HG02623 (cell line): ENCODE measurements around the gene DOK5.

Source experiments
- ATAC-seq: cut with Tn5 transposase; IDR thresholded peaks from one replicate; pipeline ENCODE4 v1.9.1; 2021; ENCODE audit warnings: moderate library complexity; ENCODE audit not compliant: unreplicated experiment

DOK5 gene

DNA sequence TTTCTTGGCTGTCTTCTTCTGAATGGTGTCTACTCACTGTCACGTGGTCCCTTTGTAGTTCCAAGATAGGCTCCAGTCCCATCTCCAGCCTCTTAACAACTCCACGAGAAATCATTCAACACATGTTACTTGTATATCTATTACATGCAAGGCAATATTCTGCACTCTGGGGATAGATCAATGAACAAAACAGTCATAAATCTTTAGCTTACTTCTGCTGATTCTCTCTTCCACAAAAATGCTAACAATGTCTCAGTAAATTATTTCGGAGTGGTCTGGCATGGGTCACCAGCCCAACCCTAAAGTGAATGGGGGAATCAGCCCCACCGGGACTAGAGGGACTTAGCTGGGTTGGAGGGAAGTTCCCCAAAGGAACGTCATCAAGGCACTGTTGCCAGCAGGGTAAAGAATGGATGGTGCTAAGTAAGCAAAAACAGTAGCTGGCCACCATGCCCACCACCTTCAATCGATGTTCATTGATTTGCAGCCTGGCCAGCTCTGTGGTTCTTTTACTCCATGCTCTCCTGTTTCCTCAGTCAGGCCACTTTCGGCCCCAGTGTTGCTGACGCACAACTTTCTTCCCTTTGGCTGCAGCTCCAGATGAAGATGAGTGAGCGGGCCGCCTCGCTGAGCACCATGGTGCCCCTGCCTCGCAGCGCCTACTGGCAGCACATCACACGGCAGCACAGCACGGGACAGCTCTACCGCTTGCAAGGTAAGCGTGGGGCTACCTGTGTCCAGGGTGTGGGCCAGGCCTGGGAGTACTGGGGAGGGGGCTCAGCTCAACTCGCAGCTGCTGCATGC, 167.7 kb downstream of the DOK5 start:
- no peak for ATAC-seq

DNA sequence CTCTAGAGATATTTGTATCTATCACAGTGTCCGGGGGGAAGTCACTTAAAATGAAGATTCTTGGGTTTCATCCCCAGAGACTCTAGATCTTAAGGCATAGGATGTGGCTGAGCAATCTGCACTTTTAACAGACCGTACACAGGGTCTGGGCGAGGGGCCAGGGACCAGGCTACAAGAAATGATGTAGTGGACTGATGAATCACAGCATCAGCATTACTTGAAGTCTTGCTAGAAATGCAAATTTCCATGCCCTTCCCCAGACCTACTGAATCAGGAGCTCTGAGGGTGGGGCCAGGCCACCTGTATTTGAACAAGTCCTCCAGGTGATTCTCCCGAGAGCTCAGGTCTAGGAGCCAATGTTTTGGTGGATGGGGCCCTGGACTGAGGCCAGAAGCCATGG, 168.4 kb downstream of the DOK5 start:
- ATAC-seq: no peak

DNA sequence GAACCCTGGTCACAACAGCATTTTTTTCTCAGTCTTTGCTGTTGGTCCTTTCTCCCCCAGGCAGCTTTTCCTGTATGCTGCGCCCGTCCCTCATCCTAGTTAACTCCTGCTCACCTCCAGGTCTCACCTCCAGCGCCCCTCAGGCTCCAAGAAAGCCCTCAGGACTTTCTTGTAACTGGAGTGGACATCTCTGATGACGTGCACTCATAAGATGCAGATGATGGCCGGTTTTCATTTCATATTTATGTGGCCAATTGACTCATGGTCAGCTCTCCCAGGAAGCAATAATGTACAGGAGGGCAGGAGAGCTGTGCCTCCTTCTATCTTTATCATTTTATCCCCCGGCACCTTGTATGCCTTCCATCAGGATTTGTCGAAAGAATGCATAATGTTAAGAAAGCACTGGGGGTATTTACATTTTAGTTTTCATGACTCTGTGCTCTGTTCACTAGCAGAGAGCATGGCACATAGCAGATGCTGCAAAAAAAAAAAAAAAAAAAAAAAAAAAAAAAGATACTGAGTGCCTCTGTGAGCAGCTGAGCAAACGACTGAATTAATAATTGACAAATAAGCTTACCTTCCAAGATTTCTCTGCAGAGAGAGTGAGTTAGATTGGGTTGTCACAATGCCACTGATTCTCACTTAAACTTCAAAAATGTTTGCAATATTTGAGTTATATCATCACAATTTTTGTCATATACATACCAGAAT, 170.2 kb downstream of the DOK5 start:
- no peak for ATAC-seq

DNA sequence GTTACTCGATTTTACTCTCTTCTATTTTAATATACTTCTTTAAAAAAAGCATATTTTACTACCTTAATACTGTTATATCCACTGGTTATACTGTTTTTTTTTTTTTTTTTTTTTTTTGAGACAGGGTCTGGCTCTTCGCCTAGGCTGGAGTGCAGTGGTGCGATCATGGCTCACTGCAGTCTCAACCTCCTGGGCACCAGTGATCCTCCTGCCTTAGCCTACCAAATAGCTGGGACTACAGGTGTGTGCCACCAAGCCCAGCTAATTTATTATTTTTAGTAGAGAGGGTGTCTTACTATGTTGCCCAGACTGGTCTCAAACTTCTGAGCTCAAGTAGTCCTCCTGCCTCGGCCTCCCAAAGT, 170.7 kb downstream of the DOK5 start:
- ATAC-seq: no peak

DNA sequence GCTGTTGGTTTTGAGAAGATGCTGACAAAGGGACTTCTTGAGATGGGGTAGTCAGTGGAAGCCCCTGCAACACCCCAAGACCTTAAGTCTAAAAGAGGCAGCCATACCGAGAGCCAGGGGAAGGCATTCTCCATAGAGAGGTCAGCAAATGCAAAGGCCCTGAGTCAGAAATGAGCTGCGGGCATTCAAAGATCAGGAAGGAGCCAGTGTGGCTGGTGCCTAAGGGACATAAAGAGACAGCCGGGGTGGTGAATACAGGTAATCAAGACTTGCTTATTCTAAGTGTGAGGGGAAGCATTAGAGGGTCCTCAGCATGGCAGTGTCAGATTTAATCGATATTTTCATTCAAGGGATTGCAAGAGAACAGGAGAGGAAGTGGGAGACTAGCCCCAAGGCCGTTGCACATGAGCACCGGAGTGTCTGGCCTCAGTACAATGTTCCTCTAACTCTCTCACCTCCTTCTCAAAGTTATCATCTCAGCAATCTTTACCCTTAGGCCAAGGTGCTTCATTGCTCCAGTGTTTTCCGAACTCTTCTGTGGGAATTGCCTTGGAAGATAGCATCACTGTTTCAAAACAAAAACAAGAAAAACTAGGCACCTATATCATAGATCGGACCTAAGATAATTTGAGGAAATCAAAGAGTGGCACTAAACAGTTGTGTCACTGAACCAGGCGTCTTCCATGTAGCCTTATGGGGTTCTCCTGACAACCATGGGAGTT, 173.2 kb downstream of the DOK5 start:
- no peak for ATAC-seq

DNA sequence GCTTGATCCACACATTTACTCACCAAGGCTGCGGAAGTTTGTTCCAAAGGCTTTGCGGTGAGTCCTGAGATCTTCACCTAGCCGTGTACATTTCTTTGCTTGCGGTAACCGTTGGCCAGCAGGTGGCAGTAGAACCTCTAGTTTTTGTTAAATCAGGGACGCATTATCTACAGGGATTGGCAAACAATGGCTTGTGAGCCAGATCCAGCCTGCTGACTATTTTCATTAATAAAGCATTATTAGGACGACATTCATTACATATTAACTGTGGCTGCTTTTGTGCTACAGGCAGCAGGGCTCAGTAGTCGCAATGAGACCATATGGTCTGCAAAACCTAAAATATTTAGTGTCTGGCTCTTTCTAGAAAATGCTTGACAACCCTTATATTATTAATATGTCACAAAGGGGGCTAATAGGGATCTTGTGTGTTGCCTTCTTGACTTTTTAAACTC, 174.1 kb downstream of the DOK5 start:
- no peak for ATAC-seq

DNA sequence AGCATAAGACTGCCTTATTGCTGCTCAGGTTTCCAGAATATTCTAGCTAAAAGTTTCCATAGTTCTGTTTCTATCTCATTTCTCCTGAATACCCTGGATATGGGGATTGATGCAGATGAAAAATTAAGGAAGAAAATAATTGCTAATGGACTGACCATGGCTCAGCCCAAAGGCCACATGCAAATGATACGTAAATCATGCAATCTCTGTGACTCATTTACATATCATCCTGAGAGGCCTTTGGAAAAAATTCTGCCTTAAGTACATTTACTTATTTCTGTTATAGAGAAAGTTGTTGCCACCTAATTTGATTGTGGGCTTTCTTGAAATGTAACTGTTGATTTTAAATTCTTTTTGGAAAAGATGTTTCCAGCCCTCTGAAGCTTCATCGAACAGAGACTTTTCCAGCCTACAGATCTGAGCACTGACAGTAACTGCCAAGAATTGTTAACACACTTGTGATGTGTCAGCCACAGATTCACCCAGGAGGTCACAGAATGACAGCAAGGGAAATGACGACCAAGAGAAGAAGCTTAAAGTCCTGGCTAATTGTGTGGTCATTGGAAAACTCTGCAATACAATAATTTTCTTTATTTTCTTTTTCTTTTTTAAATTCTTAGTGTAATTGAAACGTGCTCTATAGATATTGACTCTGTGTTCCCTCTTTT, 174.8 kb downstream of the DOK5 start:
- ATAC-seq: no peak

DNA sequence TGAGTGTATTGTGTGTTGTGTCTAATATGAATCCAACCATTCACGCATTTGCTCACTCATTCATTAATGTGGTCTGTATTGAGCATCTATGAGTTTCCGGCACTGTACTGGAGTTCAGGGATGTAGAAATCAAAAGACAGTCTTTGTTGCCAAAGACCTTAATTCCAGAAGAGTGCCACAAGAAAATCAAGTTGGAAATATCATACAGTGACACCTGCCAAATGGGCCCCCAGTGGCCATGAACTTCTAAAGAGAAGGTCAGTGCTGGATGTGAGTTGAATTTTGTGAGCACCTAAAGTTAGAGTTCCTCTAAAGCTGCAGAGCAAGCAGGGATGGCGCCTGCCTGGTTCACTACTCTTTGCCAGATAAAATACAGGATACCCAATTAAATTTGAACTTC, 175.9 kb downstream of the DOK5 start:
- no peak for ATAC-seq

DNA sequence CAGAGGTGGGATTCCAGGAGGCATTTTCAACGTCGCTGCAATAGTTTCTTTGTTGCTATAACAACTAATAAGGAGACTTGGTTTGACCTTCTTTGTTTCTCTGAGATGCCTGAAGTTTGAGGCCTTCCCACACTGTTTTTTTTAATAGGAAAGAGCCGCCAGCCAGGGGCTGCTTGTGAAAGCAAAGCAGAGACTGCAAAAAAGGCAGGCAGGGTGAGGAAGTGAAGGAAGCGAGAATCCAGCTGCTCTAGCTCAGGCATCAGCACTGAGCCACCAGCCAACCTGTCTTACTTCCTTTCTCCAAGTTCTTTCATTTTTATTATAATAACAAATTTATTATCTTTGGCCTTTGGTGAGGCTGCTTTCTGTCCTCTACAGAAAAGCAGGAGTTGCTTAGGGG, 179.1 kb downstream of the DOK5 start:
- no peak for ATAC-seq

DNA sequence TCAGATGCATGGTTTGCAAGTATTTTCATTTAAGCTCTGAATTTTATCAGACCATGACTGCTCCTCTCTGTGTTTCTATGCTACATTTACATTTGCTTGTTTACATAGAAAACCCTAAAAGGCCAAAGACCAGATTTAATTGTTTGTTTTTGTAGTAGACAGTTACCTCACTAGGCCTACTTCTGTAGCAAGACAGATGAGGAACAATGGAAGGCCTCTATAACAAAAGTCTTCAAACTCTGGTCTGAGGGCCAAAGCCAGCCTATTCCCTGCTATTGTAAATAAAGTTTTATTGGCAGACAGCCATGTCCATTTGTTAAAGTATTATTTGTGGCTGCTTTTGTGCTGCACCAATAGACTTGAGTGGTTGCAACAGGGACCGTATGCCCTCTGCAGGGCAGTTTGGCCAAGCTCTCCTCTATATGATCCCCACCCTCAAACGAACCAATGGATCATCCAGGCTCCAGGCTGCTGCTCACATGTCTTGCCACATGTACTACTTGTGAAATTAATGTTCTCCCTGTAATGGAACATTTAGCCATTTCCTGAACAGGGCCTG, 182.0 kb downstream of the DOK5 start:
- no peak for ATAC-seq

DNA sequence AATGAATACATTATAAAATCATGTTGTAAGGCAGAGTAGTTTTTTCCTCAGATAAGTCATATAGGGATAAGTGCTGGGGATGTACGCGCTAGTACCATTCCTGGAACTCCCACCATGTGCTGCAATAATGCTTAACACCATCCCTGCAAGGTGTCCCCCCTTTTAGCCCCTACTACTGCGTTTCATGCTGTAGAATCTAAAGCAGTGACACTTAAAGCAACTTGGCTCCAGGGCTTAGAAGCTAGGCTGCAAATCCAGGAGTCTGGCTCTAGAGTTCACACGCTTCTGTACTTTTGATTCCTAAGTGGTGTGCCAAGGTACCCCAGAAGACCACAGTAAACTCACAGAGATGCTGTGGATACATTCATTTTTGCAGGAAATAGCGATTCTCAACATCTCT, 183.1 kb downstream of the DOK5 start:
- ATAC-seq: no peak

DNA sequence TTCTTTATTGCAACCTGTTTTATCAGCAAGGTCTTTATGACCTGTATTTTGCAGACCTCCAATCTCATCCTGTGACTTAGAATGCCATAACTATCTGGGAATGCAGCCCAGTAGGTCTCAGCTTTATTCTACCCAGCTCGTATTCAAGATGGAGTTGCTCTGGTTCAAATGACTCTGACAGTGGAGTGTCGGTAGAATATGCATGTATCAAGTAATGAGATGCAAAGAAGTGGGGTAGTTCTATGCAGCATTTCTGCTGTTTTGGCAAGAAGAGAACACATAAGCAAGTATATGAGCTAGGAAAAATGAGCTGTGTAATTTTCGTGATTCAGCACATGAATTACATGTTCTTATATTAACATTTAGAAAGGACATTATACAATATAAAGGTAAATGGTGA, 185.9 kb downstream of the DOK5 start:
- no peak for ATAC-seq

DNA sequence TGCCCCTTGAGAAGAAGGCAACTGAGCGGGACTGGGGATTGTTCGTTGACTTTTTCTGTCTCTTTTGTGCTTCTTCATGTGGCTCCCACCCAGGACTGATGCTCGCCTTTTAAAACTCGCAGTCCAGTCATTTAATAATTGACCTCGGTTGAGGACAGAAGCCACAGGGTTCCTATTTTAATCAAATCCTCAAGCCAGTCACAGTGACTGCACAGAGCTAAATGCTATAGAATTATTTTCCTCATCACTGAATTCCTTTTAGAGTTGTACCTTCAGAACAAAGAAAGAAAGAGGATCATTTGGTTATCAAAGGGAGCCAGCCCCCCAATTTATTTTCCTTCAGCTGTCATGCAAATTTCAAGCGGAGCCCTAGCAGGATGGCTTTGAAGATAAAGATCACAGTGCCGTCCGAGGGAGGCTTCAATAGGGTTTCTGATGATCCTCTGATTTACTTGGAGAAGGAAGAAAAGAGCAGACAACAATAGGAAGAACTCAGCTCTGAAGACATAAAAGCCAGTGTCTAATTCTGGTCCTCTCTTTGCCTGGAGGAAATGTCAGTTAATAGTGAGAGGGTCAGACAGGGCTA, 186.6 kb downstream of the DOK5 start:
- no peak for ATAC-seq

DNA sequence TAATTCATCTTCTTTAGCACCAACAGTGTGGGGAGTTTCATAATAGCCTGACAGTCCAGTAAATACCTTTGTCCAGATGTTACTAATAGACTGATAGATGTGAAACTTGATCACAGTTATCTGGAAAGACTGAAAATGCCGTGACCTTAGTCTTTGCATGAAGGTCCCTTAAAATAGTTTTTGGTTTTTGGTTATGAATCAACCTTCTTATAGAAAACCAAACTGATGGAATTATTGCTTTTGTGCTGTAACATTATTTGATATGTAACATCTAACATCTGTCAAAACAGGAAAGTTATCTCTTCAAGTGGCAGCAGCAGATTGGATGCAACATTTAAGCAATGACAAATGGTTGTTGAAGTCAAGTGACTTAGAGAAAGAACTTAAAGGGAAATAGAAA, 190.4 kb downstream of the DOK5 start:
- no peak for ATAC-seq

DNA sequence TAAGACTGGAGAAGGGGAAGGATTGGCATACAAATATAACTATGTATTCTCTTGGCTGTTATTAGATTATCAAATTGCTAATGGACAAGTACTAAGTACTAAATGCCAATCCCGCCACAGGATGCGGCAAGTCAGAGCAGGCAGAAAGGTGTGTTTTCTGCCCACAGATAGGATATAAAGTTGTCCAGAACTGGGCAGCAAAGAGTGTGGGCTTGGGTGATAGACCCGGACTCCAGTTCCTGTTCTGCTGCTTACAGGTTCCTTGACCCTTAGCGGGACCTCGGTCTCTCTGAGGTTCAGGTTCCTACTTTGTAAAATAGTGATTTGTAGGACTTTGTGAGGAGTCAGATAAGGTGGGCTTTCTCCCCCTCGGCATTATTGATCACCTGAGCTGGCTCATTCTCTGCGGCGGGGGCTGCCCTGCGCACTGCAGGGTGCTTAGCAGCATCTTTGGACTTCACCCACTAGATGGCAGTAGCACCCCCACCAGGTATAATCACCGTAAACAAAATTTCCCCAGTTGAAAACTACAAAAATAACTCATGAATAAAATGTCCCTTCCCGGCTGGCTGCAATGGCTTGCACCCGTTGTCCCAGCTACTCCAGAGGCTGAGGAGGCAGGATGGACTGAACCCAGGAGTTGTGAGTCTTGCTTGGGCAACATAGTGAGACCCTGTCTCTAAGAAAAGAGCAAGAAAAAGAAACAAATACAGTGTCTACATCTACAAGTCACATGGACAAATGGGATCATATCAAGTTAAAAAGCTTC, 193.1 kb downstream of the DOK5 start:
- peak; percentile 68 for ATAC-seq

DNA sequence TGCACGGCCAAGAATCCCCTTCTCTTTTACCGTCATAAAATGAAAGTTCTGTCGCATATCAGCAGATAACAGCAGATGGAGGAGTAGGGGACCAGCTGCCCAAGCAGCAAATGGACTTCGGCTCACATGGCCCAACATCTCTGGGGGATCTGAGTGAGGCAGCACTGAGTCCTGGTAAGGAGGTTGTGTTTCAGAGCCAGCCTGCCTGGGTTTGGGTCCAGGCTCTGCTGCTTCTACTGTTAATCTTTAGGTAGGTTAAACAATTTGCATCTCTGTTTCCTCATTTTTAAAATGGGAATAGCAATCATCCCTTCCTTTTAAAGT, 193.6 kb downstream of the DOK5 start:
- no peak for ATAC-seq

DNA sequence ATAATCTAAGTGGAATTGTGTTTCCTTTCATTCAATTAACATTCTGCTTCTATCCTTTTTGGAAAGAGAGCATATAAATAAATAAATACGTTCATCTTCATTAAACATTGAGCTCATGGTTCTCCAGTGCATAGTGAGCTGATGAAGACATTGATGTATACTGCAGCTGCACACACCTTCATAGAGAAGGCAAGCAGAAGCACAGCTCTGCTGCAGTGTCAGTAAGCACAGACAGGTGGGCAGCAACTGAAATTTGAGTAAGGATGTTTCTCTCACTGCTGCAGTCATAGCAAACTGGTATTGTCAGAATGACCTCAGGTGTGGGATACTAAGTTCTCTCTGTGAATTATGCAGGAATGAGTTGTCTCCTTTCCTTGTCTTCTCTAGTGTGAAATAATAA, 202.9 kb downstream of the DOK5 start:
- no peak for ATAC-seq

DNA sequence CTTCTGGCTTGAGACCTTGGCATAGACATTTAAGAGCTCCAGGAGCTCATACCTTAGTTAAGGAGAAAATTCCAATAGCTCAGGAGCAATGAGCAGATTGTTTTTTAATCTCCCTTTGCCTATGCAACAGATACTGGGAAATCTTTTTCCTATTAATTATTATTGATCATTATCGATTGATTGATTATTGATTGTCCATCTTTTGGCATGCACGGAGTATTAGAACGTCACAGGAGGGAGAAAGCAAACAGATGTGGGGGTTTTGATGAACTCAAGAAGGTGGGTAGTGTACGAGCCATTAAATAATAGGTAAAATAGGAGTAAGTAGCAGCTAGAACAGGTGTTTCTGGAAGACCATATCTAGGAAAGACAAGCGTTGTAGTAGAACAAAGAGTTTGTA, 205.0 kb downstream of the DOK5 start:
- ATAC-seq: no peak

DNA sequence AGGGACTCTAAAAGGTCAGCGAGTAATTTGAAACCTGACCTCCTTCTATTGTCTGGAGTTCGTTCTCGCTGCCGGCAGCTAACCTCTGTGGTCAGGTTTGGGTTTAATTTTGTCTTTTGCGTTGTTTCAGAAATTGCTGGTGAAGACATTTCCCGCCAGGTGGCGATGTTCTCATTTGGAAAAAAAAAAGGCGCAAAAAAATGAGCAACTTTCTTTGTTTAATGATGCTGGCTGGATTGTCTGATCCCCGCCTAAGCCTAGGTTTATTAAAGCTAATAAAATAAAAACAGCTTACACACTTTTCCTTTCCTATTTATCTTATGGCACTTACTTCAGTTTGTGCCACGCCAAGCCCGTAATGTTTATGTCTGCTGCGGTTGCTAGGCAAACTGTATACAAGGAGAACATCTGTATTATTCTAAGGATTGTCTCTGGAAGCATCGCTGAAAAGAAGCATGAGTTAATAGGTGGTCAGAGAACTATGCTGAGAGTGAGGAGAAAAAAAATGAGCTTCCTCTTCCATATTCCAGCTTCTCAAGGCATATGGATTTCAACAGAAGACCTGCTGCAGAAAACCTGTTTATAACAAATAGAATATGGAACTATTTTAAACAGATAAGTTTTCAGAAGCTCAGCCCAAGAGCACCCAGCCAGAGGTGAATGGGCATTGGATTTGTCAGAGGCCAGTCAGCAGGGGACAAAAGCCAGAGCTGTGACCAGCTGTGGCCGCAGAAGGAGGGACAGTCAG, 205.7 kb downstream of the DOK5 start:
- ATAC-seq: no peak
